Measurements from ENCODE around the gene STK35.

Gene STK35

GRCh38 chr20:2151858-2152281 lies 50.2 kb downstream of the STK35 start:
- Histone ChIP-seq H3K4me3 (ENCODE audit: low read length) (no peak overlapping the region), H3K36me3 (ENCODE audit: insufficient read depth, low read length) (peaks cover under 1% of the 10 kb centered on the region), H3K4me2 (ENCODE audit: low read length) (no peak overlapping the region), H3K9ac (ENCODE audit: low read depth, low read length) (no peak overlapping the region), H3K4me1 (ENCODE audit: control insufficient read depth, insufficient read depth, low read length) (peaks cover 2% of the 10 kb centered on the region), H3K9me3 (replicated peaks; ENCODE audit: low read length) (no peaks in the 10 kb centered on the region), H3K27me3 (ENCODE audit: control insufficient read depth, insufficient read depth, low read length) (no peaks in the 10 kb centered on the region)

GRCh38 chr20:2152317-2152716 lies 50.7 kb downstream of the STK35 start:
- Histone ChIP-seq H3K36me3 (ENCODE audit: insufficient read depth, low read length) (no peaks in the 10 kb centered on the region), H3K4me1 (ENCODE audit: control insufficient read depth, insufficient read depth, low read length) (peaks cover 2% of the 10 kb centered on the region), H3K27me3 (ENCODE audit: control insufficient read depth, insufficient read depth, low read length) (no peaks in the 10 kb centered on the region), H3K4me2 (ENCODE audit: low read length) (no peak overlapping the region), H3K9me3 (replicated peaks; ENCODE audit: low read length) (no peaks in the 10 kb centered on the region), H3K4me3 (ENCODE audit: low read length) (no peak overlapping the region), H3K9ac (ENCODE audit: low read depth, low read length) (no peak overlapping the region)

- no peaks in the 10 kb centered on the region for H3K9me3 ChIP-seq (replicated peaks; ENCODE audit: low read length)
- H3K4me1 ChIP-seq (ENCODE audit: control insufficient read depth, insufficient read depth, low read length): peaks cover 2% of the 10 kb centered on the region
- no peaks in the 10 kb centered on the region for H3K27me3 ChIP-seq (ENCODE audit: control insufficient read depth, insufficient read depth, low read length)
- no peak overlapping the region for H3K4me3 ChIP-seq (ENCODE audit: low read length)
- no peak overlapping the region for H3K4me2 ChIP-seq (ENCODE audit: low read length)
- H3K9ac ChIP-seq (ENCODE audit: low read depth, low read length): no peak overlapping the region
- H3K36me3 ChIP-seq (ENCODE audit: insufficient read depth, low read length): no peaks in the 10 kb centered on the region
Measured at GRCh38 chr20:2153326-2153725, 51.7 kb downstream of the STK35 start.

DNA sequence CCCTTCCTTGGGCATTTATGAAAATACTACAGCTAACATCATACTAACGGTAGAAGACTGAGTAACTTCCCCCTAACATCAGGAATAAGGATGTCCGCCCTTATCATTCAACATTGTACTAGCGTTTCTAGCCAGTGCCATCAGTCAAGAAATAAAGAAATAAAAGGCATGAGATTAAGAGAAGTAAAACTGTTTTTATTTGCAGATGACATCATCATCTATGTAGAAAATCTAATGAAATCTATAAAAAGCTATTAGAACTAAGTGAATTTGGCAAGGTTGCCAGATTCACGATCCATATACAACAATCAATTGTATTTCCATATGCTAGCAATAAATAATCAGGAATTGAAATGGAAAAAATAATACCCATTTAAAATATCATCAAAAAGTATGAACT lies 54.6 kb downstream of the STK35 start:
- H3K27me3 ChIP-seq (ENCODE audit: control insufficient read depth, insufficient read depth, low read length): peaks cover 7% of the 10 kb centered on the region
- H3K9ac ChIP-seq (ENCODE audit: low read depth, low read length): no peak overlapping the region
- H3K4me2 ChIP-seq (ENCODE audit: low read length): no peak overlapping the region
- no peaks in the 10 kb centered on the region for H3K9me3 ChIP-seq (replicated peaks; ENCODE audit: low read length)
- H3K4me1 ChIP-seq (ENCODE audit: control insufficient read depth, insufficient read depth, low read length): no peaks in the 10 kb centered on the region
- no peaks in the 10 kb centered on the region for H3K36me3 ChIP-seq (ENCODE audit: insufficient read depth, low read length)
- H3K4me3 ChIP-seq (ENCODE audit: low read length): no peak overlapping the region

- Histone ChIP-seq H3K27me3 (ENCODE audit: control insufficient read depth, insufficient read depth, low read length) (peaks cover 8% of the 10 kb centered on the region), H3K4me1 (ENCODE audit: control insufficient read depth, insufficient read depth, low read length) (no peaks in the 10 kb centered on the region), H3K9me3 (replicated peaks; ENCODE audit: low read length) (no peaks in the 10 kb centered on the region), H3K4me3 (ENCODE audit: low read length) (no peak overlapping the region), H3K4me2 (ENCODE audit: low read length) (no peak overlapping the region), H3K36me3 (ENCODE audit: insufficient read depth, low read length) (no peaks in the 10 kb centered on the region), H3K9ac (ENCODE audit: low read depth, low read length) (no peak overlapping the region)
Measured at GRCh38 chr20:2156666-2157624, 55.3 kb downstream of the STK35 start.

DNA sequence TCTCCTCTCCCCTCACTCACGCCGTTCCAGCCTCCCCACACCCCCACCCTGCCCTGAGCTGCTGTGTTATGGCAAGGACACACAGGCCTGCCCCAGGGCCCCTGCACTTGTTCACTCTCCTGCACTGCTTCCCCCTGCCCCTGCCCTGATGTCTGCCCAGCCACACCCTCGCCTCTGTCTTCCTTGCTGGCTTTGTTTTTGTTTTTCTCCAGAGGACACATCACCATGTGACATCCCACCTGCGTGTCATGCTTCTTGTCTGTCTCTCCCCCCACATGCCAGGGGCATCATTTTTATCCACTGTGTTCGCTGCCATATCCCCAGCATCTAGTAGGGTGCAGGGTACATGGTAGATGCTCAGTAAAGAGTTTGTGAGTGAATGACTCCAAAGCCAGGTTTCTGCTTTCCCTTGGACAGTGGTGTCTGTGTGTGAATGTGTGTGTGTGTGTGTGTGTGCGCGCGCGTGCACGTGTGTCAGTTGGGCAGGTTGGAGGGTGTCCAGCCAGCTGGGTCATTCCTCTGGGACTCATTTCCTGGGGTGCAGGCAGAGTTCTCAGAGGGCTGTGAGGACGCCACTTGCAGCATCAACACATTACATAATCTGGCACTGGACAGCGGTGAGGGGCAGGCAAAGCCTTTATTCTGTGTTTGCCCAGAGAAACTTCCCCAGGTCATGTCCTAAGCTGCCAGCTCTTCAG lies 60.6 kb downstream of the STK35 start:
- H3K9ac ChIP-seq (ENCODE audit: low read depth, low read length): no peak overlapping the region

DNA sequence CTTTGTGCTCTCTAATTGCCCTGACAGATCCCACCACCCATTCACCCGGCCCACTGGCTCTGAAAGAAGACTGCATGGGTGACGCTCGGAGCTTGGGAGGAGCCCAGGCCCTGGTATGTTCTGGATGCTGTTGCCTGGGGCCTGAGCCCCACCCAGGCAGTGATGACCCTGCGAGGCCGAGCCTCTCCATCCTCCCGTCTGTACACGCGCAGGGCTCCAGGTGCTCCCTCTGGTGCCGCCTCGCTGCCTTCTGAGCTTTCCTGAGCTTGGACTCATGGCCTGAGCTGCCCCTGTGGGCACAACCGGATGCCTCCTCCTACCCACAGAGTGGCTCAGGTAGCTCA lies 61.2 kb downstream of the STK35 start:
- Histone ChIP-seq H3K27me3 (ENCODE audit: control insufficient read depth, insufficient read depth, low read length) (peaks cover 40% of the 10 kb centered on the region), H3K4me3 (ENCODE audit: low read length) (no peak overlapping the region), H3K9me3 (replicated peaks; ENCODE audit: low read length) (no peaks in the 10 kb centered on the region), H3K36me3 (ENCODE audit: insufficient read depth, low read length) (no peaks in the 10 kb centered on the region), H3K4me2 (ENCODE audit: low read length) (no peak overlapping the region), H3K4me1 (ENCODE audit: control insufficient read depth, insufficient read depth, low read length) (no peaks in the 10 kb centered on the region), H3K9ac (ENCODE audit: low read depth, low read length) (no peak overlapping the region)

More for the DNA sequence above, 60.6 kb downstream of the STK35 start:
- H3K4me1 ChIP-seq (ENCODE audit: control insufficient read depth, insufficient read depth, low read length): no peaks in the 10 kb centered on the region
- no peaks in the 10 kb centered on the region for H3K36me3 ChIP-seq (ENCODE audit: insufficient read depth, low read length)
- no peak overlapping the region for H3K4me3 ChIP-seq (ENCODE audit: low read length)
- no peak overlapping the region for H3K4me2 ChIP-seq (ENCODE audit: low read length)
- H3K27me3 ChIP-seq (ENCODE audit: control insufficient read depth, insufficient read depth, low read length): peaks cover 38% of the 10 kb centered on the region
- H3K9me3 ChIP-seq (replicated peaks; ENCODE audit: low read length): no peaks in the 10 kb centered on the region

- H3K4me1 ChIP-seq (ENCODE audit: control insufficient read depth, insufficient read depth, low read length): no peaks in the 10 kb centered on the region
- H3K27me3 ChIP-seq (ENCODE audit: control insufficient read depth, insufficient read depth, low read length): peaks cover 40% of the 10 kb centered on the region
- no peaks in the 10 kb centered on the region for H3K36me3 ChIP-seq (ENCODE audit: insufficient read depth, low read length)
- no peak overlapping the region for H3K4me3 ChIP-seq (ENCODE audit: low read length)
- no peak overlapping the region for H3K4me2 ChIP-seq (ENCODE audit: low read length)
- H3K9me3 ChIP-seq (replicated peaks; ENCODE audit: low read length): no peaks in the 10 kb centered on the region
- no peak overlapping the region for H3K9ac ChIP-seq (ENCODE audit: low read depth, low read length)
Measured at GRCh38 chr20:2163312-2163711, 61.7 kb downstream of the STK35 start.

DNA sequence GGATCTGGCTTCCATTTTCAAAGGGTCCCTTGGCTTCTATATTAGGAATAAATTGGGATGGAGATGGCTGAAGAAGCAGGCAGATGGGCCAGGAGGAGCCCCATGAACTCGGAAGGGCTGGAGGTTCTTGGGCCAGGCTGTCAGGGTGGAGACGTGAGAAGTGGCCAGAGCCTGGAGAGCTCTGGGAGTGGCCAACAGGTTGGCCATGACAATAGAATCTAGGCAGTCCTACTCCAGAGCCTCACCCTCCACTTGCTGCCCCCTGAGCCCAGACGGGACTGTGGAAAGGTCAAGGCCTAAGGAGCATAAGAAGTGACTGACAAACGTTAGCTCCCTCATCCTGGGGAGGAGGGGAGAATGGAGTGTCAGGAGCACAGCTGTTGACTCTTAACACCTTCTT lies 62.1 kb downstream of the STK35 start:
- Histone ChIP-seq H3K36me3 (ENCODE audit: insufficient read depth, low read length) (no peaks in the 10 kb centered on the region), H3K4me3 (ENCODE audit: low read length) (no peak overlapping the region), H3K9me3 (replicated peaks; ENCODE audit: low read length) (no peaks in the 10 kb centered on the region), H3K4me2 (ENCODE audit: low read length) (no peak overlapping the region), H3K27me3 (ENCODE audit: control insufficient read depth, insufficient read depth, low read length) (peaks cover 40% of the 10 kb centered on the region), H3K9ac (ENCODE audit: low read depth, low read length) (no peak overlapping the region), H3K4me1 (ENCODE audit: control insufficient read depth, insufficient read depth, low read length) (no peaks in the 10 kb centered on the region)

GRCh38 chr20:2164421-2164820 lies 62.8 kb downstream of the STK35 start:
- Histone ChIP-seq H3K27me3 (ENCODE audit: control insufficient read depth, insufficient read depth, low read length) (peaks cover 40% of the 10 kb centered on the region), H3K36me3 (ENCODE audit: insufficient read depth, low read length) (no peaks in the 10 kb centered on the region), H3K9me3 (replicated peaks; ENCODE audit: low read length) (no peaks in the 10 kb centered on the region), H3K4me3 (ENCODE audit: low read length) (no peak overlapping the region), H3K4me1 (ENCODE audit: control insufficient read depth, insufficient read depth, low read length) (no peaks in the 10 kb centered on the region), H3K9ac (ENCODE audit: low read depth, low read length) (no peak overlapping the region), H3K4me2 (ENCODE audit: low read length) (no peak overlapping the region)

DNA sequence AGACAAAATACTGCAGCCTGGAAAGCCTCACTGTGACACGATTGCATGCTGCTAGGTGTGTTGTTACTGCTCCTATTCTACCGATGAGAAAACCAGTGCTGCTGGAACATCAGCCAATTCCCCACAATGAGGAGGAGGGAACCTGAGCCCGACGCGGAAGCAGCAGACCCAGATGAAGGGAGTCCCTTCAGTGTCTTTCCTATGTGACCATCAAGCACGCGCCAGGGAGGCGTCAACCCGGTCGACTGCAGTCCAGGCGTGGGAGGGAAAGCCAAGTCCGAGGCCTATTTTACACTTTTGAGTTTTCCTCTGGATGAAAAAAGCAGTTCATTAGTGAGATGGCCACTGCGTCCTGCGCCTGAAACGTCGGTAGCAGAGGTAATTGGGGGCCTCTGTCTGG lies 63.3 kb downstream of the STK35 start:
- no peaks in the 10 kb centered on the region for H3K36me3 ChIP-seq (ENCODE audit: insufficient read depth, low read length)
- H3K27me3 ChIP-seq (ENCODE audit: control insufficient read depth, insufficient read depth, low read length): peaks cover 40% of the 10 kb centered on the region
- H3K4me3 ChIP-seq (ENCODE audit: low read length): no peak overlapping the region
- no peaks in the 10 kb centered on the region for H3K9me3 ChIP-seq (replicated peaks; ENCODE audit: low read length)
- no peaks in the 10 kb centered on the region for H3K4me1 ChIP-seq (ENCODE audit: control insufficient read depth, insufficient read depth, low read length)
- H3K4me2 ChIP-seq (ENCODE audit: low read length): no peak overlapping the region
- H3K9ac ChIP-seq (ENCODE audit: low read depth, low read length): no peak overlapping the region
